Activated naive CD8-positive, alpha-beta T cell treated with anti-CD3 and anti-CD28 coated beads, Interleukin-2, amount 10 ng/mL, durations not matched to agents 7 days and 5 days (primary cell): ENCODE results near the gene TMEM141. TPM values are rescaled to one million over a fixed set of nuclear protein-coding genes. Genes with fewer than 3 reads are reported as not detected.

Source experiments
- ATAC-seq: fragments of 150-1000 bp; cut with Tn5 transposase; one replicate; pipeline ENCODE4 v1.10.0; 2021; ENCODE audit warnings: low read depth, moderate library complexity
- POLR2A ChIA-PET: fragments of 350-600 bp; sonication (Branson Sonifier 250); formaldehyde crosslinking; loops from one replicate; lab custom pipeline; 2021; ENCODE audit warnings: antibody characterized with exemption; lab: Charles Lee
- DNase-seq: peaks from one replicate; pipeline ENCODE4 v3.0.0; 2021
- H3K27ac Mint-ChIP-seq: one replicate; pipeline ENCODE4 v1.8.0; 2022; ENCODE audit warnings: mild to moderate bottlenecking, mixed read lengths
- H3K27me3 Mint-ChIP-seq: one replicate; pipeline ENCODE4 v1.8.0; 2022; ENCODE audit warnings: mild to moderate bottlenecking, moderate library complexity, mixed read lengths
- H3K36me3 Mint-ChIP-seq: one replicate; pipeline ENCODE4 v1.8.0; 2021; ENCODE audit warnings: mild to moderate bottlenecking, mixed read lengths
- H3K4me1 Mint-ChIP-seq: one replicate; pipeline ENCODE4 v1.8.0; 2021; ENCODE audit warnings: mixed read lengths
- H3K4me3 Mint-ChIP-seq: one replicate; pipeline ENCODE4 v1.8.0; 2022; ENCODE audit warnings: mild to moderate bottlenecking, moderate library complexity, mixed read lengths
- H3K9me3 Mint-ChIP-seq: one replicate; pipeline ENCODE4 v1.8.0; 2021; ENCODE audit warnings: mixed read lengths
- total RNA-seq, 2 experiments: library from RNA; stranded (reverse); gene quantifications; one replicate each; pipeline ENCODE4 v1.2.3, GENCODE V29; 2021

Gene TMEM141
- 10 to 100 TPM; 37.5 to 43.6 TPM for total RNA-seq

DNA sequence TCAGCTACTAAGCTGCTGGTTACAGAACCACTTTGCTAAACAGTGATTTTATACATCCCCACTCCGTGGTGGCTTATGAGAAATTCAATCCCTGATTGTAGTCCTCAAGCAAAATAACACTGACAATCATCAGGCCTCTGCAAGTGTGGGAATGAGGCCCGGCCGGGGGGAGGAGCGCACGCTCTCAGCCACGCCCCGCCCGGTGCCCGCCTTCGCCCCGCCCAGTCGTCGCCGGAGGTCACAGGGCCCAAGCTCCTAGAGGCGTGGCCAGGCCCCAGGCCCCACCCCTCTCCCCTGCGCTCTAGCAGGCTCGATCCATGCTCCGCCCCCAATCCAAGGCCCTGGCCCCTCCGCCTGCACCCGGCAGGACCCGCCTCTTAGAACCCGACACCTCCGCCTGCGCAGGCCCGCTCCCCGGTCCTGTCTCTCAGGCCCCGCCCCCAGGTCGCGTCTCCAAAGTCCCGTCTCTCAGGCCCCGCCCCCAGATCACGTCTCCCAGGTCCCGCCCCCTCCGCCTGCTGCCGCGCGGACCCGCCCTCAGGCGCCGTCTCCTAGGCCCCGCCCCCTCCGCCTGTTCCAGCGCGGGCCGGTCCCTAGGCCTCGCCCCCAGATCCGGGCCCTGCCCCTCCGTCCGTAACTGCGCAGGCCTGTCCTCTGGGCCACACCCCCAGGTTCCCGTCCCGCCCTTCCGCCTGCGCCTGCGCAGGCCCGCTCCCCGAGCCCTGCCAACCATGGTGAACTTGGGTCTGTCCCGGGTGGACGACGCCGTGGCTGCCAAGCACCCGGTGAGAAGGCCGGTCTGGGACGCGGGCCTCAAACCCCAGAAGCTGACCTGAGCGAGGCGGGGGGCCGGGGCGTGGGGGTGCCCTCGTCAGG, at the start of gene TMEM141:
Gene TMEM141 (plus strand): TSS at position 705 of the 876 bp plus-strand sequence. CDS start 27 bp downstream, at position 732.
- POLR2A ChIA-PET, result interaction anchor here (0.8 to 1.5 kb wide), 6 partner anchors 15 to 450 kb away, joined by 3 to 7 read pairs (median 4); partner anchors contain the start of gene RABL6
- Mint-ChIP-seq H3K9me3 (no peaks in the 10 kb centered on the region), H3K4me3 (peak within 1 kb of the TSS; percentile 82), H3K4me1 (peaks cover 23% of the 10 kb centered on the region), H3K27me3 (peaks cover 4% of the 10 kb centered on the region), H3K36me3 (no peaks in the 10 kb centered on the region), H3K27ac (peak within 1 kb of the TSS; percentile 90)
- ATAC-seq (peak; percentile 89), DNase-seq (peak; percentile 100)

- H3K9me3 Mint-ChIP-seq, result no peaks in the 10 kb centered on the region
- no peak overlapping the region for H3K27ac Mint-ChIP-seq
- no peaks in the 10 kb centered on the region for H3K27me3 Mint-ChIP-seq
- no peaks in the 10 kb centered on the region for H3K36me3 Mint-ChIP-seq
- peak; percentile 67 for ATAC-seq
- peak overlapping the region; percentile 58 for H3K4me3 Mint-ChIP-seq
- peak; percentile 61 for DNase-seq
- POLR2A ChIA-PET, result interaction anchor here (0.6 to 3.9 kb wide), 3 partner anchors 12 to 26 kb away, joined by 3 to 20 read pairs (median 6); no protein-coding TSS in a partner anchor
- H3K4me1 Mint-ChIP-seq, result peaks cover 4% of the 10 kb centered on the region
These were observed 49.1 kb upstream of the TMEM141 start for GRCh38 chr9:136741883-136742571.

GRCh38 chr9:136742591-136743391, 48.4 kb upstream of the TMEM141 start, which contains the start of gene LCN10:
TSS of gene LCN10 (minus strand) at chr9:136742940. CDS start at chr9:136742903, 37 bp downstream.
- POLR2A ChIA-PET, result interaction anchor here (0.6 to 3.9 kb wide), 2 partner anchors 15 to 26 kb away, joined by 3 to 20 read pairs; no protein-coding TSS in a partner anchor
- H3K27me3 Mint-ChIP-seq, result no peaks in the 10 kb centered on the region
- no peaks in the 10 kb centered on the region for H3K9me3 Mint-ChIP-seq
- ATAC-seq (no peak), DNase-seq (no peak)
- H3K27ac Mint-ChIP-seq, result no peak within 1 kb of the TSS
- H3K4me3 Mint-ChIP-seq, result peak within 1 kb of the TSS; percentile 58
- H3K4me1 Mint-ChIP-seq, result peaks cover 4% of the 10 kb centered on the region
- H3K36me3 Mint-ChIP-seq, result no peaks in the 10 kb centered on the region

- Mint-ChIP-seq H3K36me3 (no peaks in the 10 kb centered on the region), H3K4me3 (no peak overlapping the region), H3K4me1 (peaks cover 4% of the 10 kb centered on the region), H3K27ac (no peak overlapping the region), H3K9me3 (no peaks in the 10 kb centered on the region), H3K27me3 (no peaks in the 10 kb centered on the region)
- ATAC-seq, result no peak
- no peak for DNase-seq
- POLR2A ChIA-PET, result interaction anchor here (3.9 kb wide), 1 partner anchor 16 kb away, joined by 20 read pairs; no protein-coding TSS in a partner anchor
These were observed 47.4 kb upstream of the TMEM141 start for GRCh38 chr9:136743639-136744211.

GRCh38 chr9:136744773-136745172, 46.4 kb upstream of the TMEM141 start:
- Mint-ChIP-seq H3K4me3 (no peak overlapping the region), H3K4me1 (peaks cover 4% of the 10 kb centered on the region), H3K27me3 (no peaks in the 10 kb centered on the region), H3K27ac (no peak overlapping the region), H3K9me3 (no peaks in the 10 kb centered on the region), H3K36me3 (no peaks in the 10 kb centered on the region)
- no peak for DNase-seq
- ATAC-seq, result no peak
- POLR2A ChIA-PET, result interaction anchor here (0.6 kb wide), 1 partner anchor 17 kb away, joined by 3 read pairs; no protein-coding TSS in a partner anchor

DNA sequence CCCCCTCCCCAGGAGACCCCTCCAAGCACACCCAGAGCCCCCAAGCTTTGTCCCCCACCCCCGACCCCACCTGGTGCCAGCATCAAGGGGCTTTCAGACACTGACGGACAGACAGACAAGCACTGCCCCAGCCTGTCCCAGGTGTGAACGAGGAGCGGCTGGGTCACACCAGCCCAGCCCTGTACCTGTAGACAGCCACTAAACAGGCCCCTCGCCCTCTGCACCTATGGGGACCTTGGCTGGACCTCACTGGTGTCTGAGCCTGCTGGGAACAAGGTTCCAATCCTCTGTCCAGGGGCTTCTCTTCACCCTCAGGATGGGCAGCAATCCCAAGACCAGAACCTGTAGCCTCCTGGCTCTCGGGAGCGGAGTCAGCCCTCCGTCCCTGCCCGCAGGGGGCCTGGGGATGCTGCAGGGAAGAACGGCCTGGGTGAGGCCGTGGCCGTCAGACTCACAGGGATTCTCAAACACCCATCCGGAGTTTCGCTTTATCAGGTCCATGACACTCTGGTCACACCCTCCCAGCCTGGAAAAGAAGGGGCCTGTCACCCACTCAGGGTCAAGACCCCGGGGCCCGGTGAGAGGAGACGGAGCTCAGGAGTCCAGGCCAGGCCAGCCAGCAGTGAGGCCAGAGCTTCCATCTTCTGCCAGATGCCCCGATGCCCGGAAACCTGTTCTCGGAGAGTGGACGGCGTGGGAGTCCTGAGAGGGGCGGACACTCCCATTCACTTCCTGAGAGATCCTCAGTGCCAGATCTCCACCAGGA, 45.6 kb upstream of the TMEM141 start:
- DNase-seq, result no peak
- no peaks in the 10 kb centered on the region for H3K27me3 Mint-ChIP-seq
- POLR2A ChIA-PET, result interaction anchor here (0.6 kb wide), 1 partner anchor 17 kb away, joined by 4 read pairs; no protein-coding TSS in a partner anchor
- no peak for ATAC-seq
- H3K36me3 Mint-ChIP-seq, result no peaks in the 10 kb centered on the region
- H3K4me1 Mint-ChIP-seq, result peaks cover 4% of the 10 kb centered on the region
- H3K27ac Mint-ChIP-seq, result no peak overlapping the region
- H3K9me3 Mint-ChIP-seq, result no peaks in the 10 kb centered on the region
- no peak overlapping the region for H3K4me3 Mint-ChIP-seq

- POLR2A ChIA-PET, result no interaction called here
These were observed 45.0 kb upstream of the TMEM141 start for GRCh38 chr9:136746155-136746490.

GRCh38 chr9:136746621-136747020, 44.5 kb upstream of the TMEM141 start:
- ATAC-seq (no peak), DNase-seq (no peak)
- H3K27ac Mint-ChIP-seq, result no peak overlapping the region
- peaks cover 4% of the 10 kb centered on the region for H3K27me3 Mint-ChIP-seq
- no peaks in the 10 kb centered on the region for H3K36me3 Mint-ChIP-seq
- peaks cover 2% of the 10 kb centered on the region for H3K9me3 Mint-ChIP-seq
- POLR2A ChIA-PET, result no interaction called here
- H3K4me3 Mint-ChIP-seq, result no peak overlapping the region
- H3K4me1 Mint-ChIP-seq, result peaks cover 2% of the 10 kb centered on the region

More at GRCh38 chr9:136746155-136746490, 45.0 kb upstream of the TMEM141 start:
- Mint-ChIP-seq H3K27ac (no peak overlapping the region), H3K4me3 (no peak overlapping the region), H3K27me3 (peaks cover 3% of the 10 kb centered on the region), H3K36me3 (no peaks in the 10 kb centered on the region), H3K4me1 (peaks cover 4% of the 10 kb centered on the region), H3K9me3 (no peaks in the 10 kb centered on the region)
- ATAC-seq (no peak), DNase-seq (no peak)

DNA sequence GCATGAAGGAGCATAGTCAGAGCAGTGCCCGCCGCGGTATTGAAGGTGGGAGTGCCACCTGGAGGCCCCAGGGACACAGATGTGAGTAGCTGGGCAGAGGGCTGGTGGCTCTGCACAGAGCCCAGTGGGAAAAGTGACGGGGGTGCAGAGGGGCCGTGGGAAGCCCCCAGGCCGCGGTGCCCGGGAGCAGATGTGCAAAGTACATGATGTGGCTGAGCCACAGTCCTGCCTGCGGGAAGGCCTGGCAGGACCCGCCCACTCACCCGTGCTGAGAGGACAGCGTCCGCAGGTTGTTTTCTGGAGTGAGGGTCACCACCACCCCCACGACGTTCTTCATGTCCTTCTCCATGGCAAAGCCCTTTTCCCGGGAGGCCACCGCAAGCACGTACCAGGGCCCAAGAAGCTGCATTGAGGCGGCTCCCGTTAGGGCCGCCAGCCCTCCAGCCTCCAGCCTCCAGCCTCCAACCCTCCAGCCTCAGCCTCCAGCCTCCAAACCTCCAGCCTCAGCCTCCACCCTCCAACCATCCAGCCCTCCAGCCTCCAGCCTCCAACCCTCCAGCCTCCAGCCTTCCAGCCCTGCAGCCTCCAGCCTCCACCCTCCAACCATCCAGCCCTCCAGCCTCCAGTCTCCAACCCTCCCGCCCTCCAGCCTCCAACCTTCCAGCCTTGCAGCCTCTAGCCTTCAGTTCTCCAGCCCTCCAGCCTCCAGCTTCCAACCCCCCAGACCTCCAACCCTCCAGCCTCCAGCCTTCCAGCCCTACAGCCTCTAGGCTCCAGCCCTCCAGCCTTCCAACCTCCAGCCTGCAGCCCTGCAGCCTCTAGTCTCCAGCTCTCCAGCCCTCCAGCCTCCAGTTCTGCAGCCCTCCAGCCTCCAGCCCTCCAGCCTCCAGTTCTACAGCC, 43.7 kb upstream of the TMEM141 start:
- DNase-seq, result no peak
- H3K27me3 Mint-ChIP-seq, result peaks cover 11% of the 10 kb centered on the region
- H3K36me3 Mint-ChIP-seq, result peaks cover under 1% of the 10 kb centered on the region
- POLR2A ChIA-PET, result no interaction called here
- no peak for ATAC-seq
- no peak overlapping the region for H3K27ac Mint-ChIP-seq
- peaks cover 9% of the 10 kb centered on the region for H3K9me3 Mint-ChIP-seq
- H3K4me3 Mint-ChIP-seq, result no peak overlapping the region
- no peaks in the 10 kb centered on the region for H3K4me1 Mint-ChIP-seq

- H3K9me3 Mint-ChIP-seq, result peaks cover 11% of the 10 kb centered on the region
- no peak within 1 kb of the TSS for H3K4me3 Mint-ChIP-seq
- peaks cover 18% of the 10 kb centered on the region for H3K27me3 Mint-ChIP-seq
- peaks cover 3% of the 10 kb centered on the region for H3K36me3 Mint-ChIP-seq
- DNase-seq (no peak), ATAC-seq (no peak)
- no peaks in the 10 kb centered on the region for H3K4me1 Mint-ChIP-seq
- no peak within 1 kb of the TSS for H3K27ac Mint-ChIP-seq
- POLR2A ChIA-PET, result no interaction called here
These were observed 42.9 kb upstream of the TMEM141 start, which contains the start of gene LCN6 for GRCh38 chr9:136748201-136748600. TSS of gene LCN6 (minus strand) at chr9:136748525. CDS start at chr9:136748483, 42 bp downstream.
